ENCODE data around the gene TTC21A.
"Not testable (repeated sequence)": the region's sequence is repeated elsewhere in the genome, so short reads cannot be mapped to it uniquely, and the experiment has no call there.

The TTC21A gene

GRCh38 chr3:39107388-39108199 lies at the start of gene TTC21A, which contains the start of gene GORASP1:
Gene TTC21A, plus strand, starts transcription at chr3:39107680. Its CDS starts 158 bp downstream, at chr3:39107838.
Gene GORASP1, minus strand, starts transcription at chr3:39107627. Its CDS starts 86 bp downstream, at chr3:39107541.
- DNase-seq (ENCODE audit: low read depth), result peak; percentile 74
- in situ Hi-C loops (cut with HindIII; ENCODE audit: low sequenced_read_pairs), result loop anchor here (5.0 kb wide), 1 partner anchor 85 kb away; the partner anchor contains the start of gene XIRP1
- H3K4me3 ChIP-seq (ENCODE audit: low read depth, low read length), result peak within 1 kb of the TSS; percentile 91
- TF ChIP-seq CTCF (IDR thresholded peaks at IDR 0.05; ENCODE audit: low read depth, low read length, missing control alignments), result no peak

- H3K4me3 ChIP-seq (ENCODE audit: low read depth, low read length); DNase-seq (ENCODE audit: low read depth); in situ Hi-C loops (cut with HindIII; ENCODE audit: low sequenced_read_pairs): not testable (repeated sequence)
These were observed 46.3 kb upstream of the TTC21A start for GRCh38 chr3:39061228-39061627.

GRCh38 chr3:39062180-39062579 lies 45.3 kb upstream of the TTC21A start:
- in situ Hi-C loops (cut with HindIII; ENCODE audit: low sequenced_read_pairs), result no loop called here
- H3K4me3 ChIP-seq (ENCODE audit: low read depth, low read length), result no peak overlapping the region
- no peak for DNase-seq (ENCODE audit: low read depth)
- TF ChIP-seq CTCF (IDR thresholded peaks at IDR 0.05; ENCODE audit: low read depth, low read length, missing control alignments), result no peak

GRCh38 chr3:39063143-39063542 lies 44.3 kb upstream of the TTC21A start:
- TF ChIP-seq CTCF (IDR thresholded peaks at IDR 0.05; ENCODE audit: low read depth, low read length, missing control alignments), result no peak
- DNase-seq (ENCODE audit: low read depth), result no peak
- H3K4me3 ChIP-seq (ENCODE audit: low read depth, low read length), result no peak overlapping the region
- in situ Hi-C loops (cut with HindIII; ENCODE audit: low sequenced_read_pairs), result no loop called here

- in situ Hi-C loops (cut with HindIII; ENCODE audit: low sequenced_read_pairs), result loop anchor here (5.0 kb wide), 1 partner anchor 103 kb away; no protein-coding TSS in a partner anchor
- DNase-seq (ENCODE audit: low read depth), result peak; percentile 74
- no peak overlapping the region for H3K4me3 ChIP-seq (ENCODE audit: low read depth, low read length)
- no peak for TF ChIP-seq CTCF (IDR thresholded peaks at IDR 0.05; ENCODE audit: low read depth, low read length, missing control alignments)
These were observed 42.8 kb upstream of the TTC21A start for GRCh38 chr3:39064646-39065045.

GRCh38 chr3:39065197-39065596 lies 42.3 kb upstream of the TTC21A start:
- DNase-seq (ENCODE audit: low read depth), result peak; percentile 37
- in situ Hi-C loops (cut with HindIII; ENCODE audit: low sequenced_read_pairs), result loop anchor here (5.0 kb wide), 1 partner anchor 102 kb away; no protein-coding TSS in a partner anchor
- TF ChIP-seq CTCF (IDR thresholded peaks at IDR 0.05; ENCODE audit: low read depth, low read length, missing control alignments), result peak; percentile 74
- H3K4me3 ChIP-seq (ENCODE audit: low read depth, low read length), result no peak overlapping the region

GRCh38 chr3:39067286-39067685 lies 40.2 kb upstream of the TTC21A start:
- in situ Hi-C loops (cut with HindIII; ENCODE audit: low sequenced_read_pairs), result loop anchor here (5.0 kb wide), 1 partner anchor 100 kb away; no protein-coding TSS in a partner anchor
- DNase-seq (ENCODE audit: low read depth), result no peak

More at GRCh38 chr3:39067286-39067685, 40.2 kb upstream of the TTC21A start:
- no peak for TF ChIP-seq CTCF (IDR thresholded peaks at IDR 0.05; ENCODE audit: low read depth, low read length, missing control alignments)
- no peak overlapping the region for H3K4me3 ChIP-seq (ENCODE audit: low read depth, low read length)

Measured in astrocyte of the cerebellum (primary cell).